Panc1 (cell line): ENCODE data around the gene USP28. TPM values are rescaled to one million over a fixed set of nuclear protein-coding genes. Genes with fewer than 3 reads are reported as not detected.

ENCODE experiments used
- ATAC-seq: fragments of 200-7000 bp; cut with Tn5 transposase; 2 replicates; pipeline ENCODE4 v1.9.1; 2020; ENCODE audit warnings: mild to moderate bottlenecking, moderate library complexity
- BruUV-seq: library from RNA; stranded (reverse); fragments of 400-500 nt; replicated peaks from 2 replicates; lab custom pipeline; 2021; lab: Mats Ljungman, UMichigan
- CTCF ChIA-PET: fragments of 300-600 bp; sonication (Branson Sonifier 250); formaldehyde crosslinking; loops from one replicate; lab custom pipeline; 2022; ENCODE audit warnings: antibody characterized with exemption; lab: Charles Lee
- POLR2A ChIA-PET: fragments of 300-600 bp; sonication (Branson Sonifier 250); formaldehyde crosslinking; loops from one replicate; lab custom pipeline; 2022; ENCODE audit warnings: antibody characterized with exemption; lab: Charles Lee
- DNase-seq: peaks from one replicate; pipeline ENCODE4 v3.0.0-alpha.2; 2010; ENCODE audit warnings: low read depth, low spot score
- H3K27ac ChIP-seq: 2 replicates; pipeline ENCODE4 v1.5.1; 2011; ENCODE audit warnings: mild to moderate bottlenecking, low read length, inconsistent platforms
- H3K27me3 ChIP-seq: fragments of 200-500 bp; sonication (Bioruptor generic); 2 replicates; pipeline ENCODE4 v1.6.0; 2014; ENCODE audit warnings: low read length, inconsistent platforms; ENCODE audit not compliant: control insufficient read depth, insufficient read depth
- H3K36me3 ChIP-seq: fragments of 200-500 bp; sonication (Bioruptor generic); 2 replicates; pipeline ENCODE4 v1.5.1; 2014; ENCODE audit warnings: inconsistent platforms, mild to moderate bottlenecking, low read length, moderate library complexity; ENCODE audit not compliant: control insufficient read depth, insufficient read depth
- H3K4me1 ChIP-seq: 2 replicates; pipeline ENCODE4 v1.5.1; 2011; ENCODE audit warnings: inconsistent platforms, mild to moderate bottlenecking, low read length, moderate library complexity; ENCODE audit not compliant: control insufficient read depth, insufficient read depth
- H3K4me3 ChIP-seq, 2 experiments: 2 replicates each; pipeline ENCODE4 v1.5.1; 2011 to 2012; ENCODE audit warnings: low read depth in 2 of 2, low read length in 2 of 2, mild to moderate bottlenecking in 2 of 2, inconsistent platforms in 1 of 2, moderate library complexity in 1 of 2
- H3K9me3 ChIP-seq: fragments of 200-500 bp; sonication (Bioruptor generic); 2 replicates; pipeline ENCODE4 v1.5.1; 2014; ENCODE audit warnings: low read depth, mild to moderate bottlenecking, inconsistent platforms, low read length, moderate library complexity; ENCODE audit not compliant: control insufficient read depth, insufficient read depth
- POLR2AphosphoS5 ChIP-seq: IDR thresholded peaks from 2 replicates; pipeline ENCODE4 v1.6.1; 2012; ENCODE audit warnings: mild to moderate bottlenecking, low read depth, low read length, moderate library complexity
- SIN3A ChIP-seq: IDR thresholded peaks from 2 replicates; pipeline ENCODE4 v1.6.1; 2012; ENCODE audit warnings: low read depth, mild to moderate bottlenecking, low read length, moderate library complexity, borderline replicate concordance; ENCODE audit not compliant: insufficient read depth
- TCF7L2 ChIP-seq: IDR thresholded peaks from 2 replicates; pipeline ENCODE4 v1.6.1; 2011; ENCODE audit warnings: mild to moderate bottlenecking, low read depth, low read length, inconsistent platforms
- in situ Hi-C: cut with HindIII; loops from 2 replicates; pipeline ENCODE4 v1.10.0; 2016; ENCODE audit warnings: low sequenced_read_pairs, low pct_unique_long_range_greater_than_20kb
- intact Hi-C: fragments of 100-400 bp; cut with micrococcal nuclease; formaldehyde crosslinking; loops from one replicate; pipeline ENCODE4 v1.10.0; 2022; ENCODE audit not compliant: unreplicated experiment
- total RNA-seq: library from RNA; stranded (reverse); gene quantifications from one replicate; pipeline ENCODE4 v1.2.1, GENCODE V29; 2021; ENCODE audit not compliant: unreplicated experiment
- TF ChIP-seq, protein P1 (sequence below): fragments of 450-650 bp; IDR thresholded peaks from 2 replicates; pipeline ENCODE4 v1.5.1; 2017; ENCODE audit warnings: mild to moderate bottlenecking
- TF ChIP-seq, protein P2 (sequence below), 2 experiments: IDR thresholded peaks; 2 replicates each; pipeline ENCODE4 v1.6.1; 2011 to 2012; ENCODE audit warnings: low read depth in 2 of 2, control low read depth in 1 of 2, low read length in 1 of 2, mild to moderate bottlenecking in 1 of 2, moderate library complexity in 1 of 2; ENCODE audit not compliant: insufficient read depth in 1 of 2

USP28 gene
- total RNA-seq, 1 experiment from 2014 or later = 52.3 TPM

DNA sequence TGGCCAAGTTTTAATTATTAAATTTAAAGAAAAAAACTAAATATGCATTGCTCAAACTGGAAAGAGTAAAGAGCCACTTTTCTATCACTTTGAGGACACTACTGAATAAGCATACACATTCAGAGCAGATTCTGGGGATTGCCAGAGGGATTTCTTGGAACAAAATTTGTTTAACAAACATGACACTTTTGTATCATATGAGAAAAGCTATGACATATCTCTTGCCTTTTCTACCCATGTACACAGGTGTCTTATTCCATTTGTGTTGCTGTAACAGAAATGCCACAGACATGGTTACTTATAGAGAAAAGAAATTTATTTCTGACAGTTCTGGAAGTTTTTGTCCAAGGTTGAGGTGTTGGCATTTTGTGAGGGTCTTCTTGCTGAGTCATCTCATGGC is 13.5 kb upstream of the USP28 start:
- CTCF ChIA-PET = no interaction called here

DNA sequence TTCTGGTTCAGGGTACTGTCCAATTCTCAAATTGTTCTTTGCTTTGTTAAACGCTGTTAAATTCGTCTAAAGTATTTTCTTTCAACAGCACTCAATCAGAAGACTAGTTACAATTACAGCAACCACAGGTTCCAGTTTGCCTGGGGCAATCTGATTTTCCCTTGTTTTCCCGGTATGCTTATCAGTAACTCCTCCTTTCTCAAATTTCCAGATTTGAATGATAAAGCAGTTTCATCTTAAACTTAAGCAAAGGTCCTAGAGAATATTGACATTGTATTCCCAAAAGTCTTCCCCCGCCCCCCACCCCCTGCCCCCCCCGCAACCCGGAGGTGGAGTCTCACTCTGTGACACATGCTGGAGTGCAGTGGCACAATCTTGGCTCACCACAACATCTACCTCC is 10.5 kb upstream of the USP28 start:
- in situ Hi-C loops = no loop called here
- no peak for DNase-seq
- ChIA-PET CTCF (interaction anchor here (0.5 kb wide), 1 partner anchor 1553 kb away, joined by 5 read pairs; no protein-coding TSS in a partner anchor), POLR2A (no interaction called here)
- no peaks in the 10 kb centered on the region for H3K4me1 ChIP-seq
- no peaks in the 10 kb centered on the region for H3K27me3 ChIP-seq
- no peak for ATAC-seq
- H3K27ac ChIP-seq = no peak overlapping the region
- H3K4me3 ChIP-seq = no peak overlapping the region
- no peak for TF ChIP-seq SIN3A
- H3K36me3 ChIP-seq = no peaks in the 10 kb centered on the region
- BruUV-seq = no TSS peak
- intact Hi-C loops = no loop called here
- H3K9me3 ChIP-seq = no peaks in the 10 kb centered on the region

More for the DNA sequence above, 13.5 kb upstream of the USP28 start:
- intact Hi-C loops = no loop called here
- H3K27ac ChIP-seq = no peak overlapping the region
- no peaks in the 10 kb centered on the region for H3K4me1 ChIP-seq
- ATAC-seq (no peak), DNase-seq (no peak)
- POLR2A ChIA-PET = no interaction called here
- no peak overlapping the region for H3K4me3 ChIP-seq
- TF ChIP-seq SIN3A (no peak), POLR2AphosphoS5 (no peak), TCF7L2 (no peak)
- TF ChIP-seq, protein P1, sequence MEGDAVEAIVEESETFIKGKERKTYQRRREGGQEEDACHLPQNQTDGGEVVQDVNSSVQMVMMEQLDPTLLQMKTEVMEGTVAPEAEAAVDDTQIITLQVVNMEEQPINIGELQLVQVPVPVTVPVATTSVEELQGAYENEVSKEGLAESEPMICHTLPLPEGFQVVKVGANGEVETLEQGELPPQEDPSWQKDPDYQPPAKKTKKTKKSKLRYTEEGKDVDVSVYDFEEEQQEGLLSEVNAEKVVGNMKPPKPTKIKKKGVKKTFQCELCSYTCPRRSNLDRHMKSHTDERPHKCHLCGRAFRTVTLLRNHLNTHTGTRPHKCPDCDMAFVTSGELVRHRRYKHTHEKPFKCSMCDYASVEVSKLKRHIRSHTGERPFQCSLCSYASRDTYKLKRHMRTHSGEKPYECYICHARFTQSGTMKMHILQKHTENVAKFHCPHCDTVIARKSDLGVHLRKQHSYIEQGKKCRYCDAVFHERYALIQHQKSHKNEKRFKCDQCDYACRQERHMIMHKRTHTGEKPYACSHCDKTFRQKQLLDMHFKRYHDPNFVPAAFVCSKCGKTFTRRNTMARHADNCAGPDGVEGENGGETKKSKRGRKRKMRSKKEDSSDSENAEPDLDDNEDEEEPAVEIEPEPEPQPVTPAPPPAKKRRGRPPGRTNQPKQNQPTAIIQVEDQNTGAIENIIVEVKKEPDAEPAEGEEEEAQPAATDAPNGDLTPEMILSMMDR = no peak
- TF ChIP-seq, protein P2, sequence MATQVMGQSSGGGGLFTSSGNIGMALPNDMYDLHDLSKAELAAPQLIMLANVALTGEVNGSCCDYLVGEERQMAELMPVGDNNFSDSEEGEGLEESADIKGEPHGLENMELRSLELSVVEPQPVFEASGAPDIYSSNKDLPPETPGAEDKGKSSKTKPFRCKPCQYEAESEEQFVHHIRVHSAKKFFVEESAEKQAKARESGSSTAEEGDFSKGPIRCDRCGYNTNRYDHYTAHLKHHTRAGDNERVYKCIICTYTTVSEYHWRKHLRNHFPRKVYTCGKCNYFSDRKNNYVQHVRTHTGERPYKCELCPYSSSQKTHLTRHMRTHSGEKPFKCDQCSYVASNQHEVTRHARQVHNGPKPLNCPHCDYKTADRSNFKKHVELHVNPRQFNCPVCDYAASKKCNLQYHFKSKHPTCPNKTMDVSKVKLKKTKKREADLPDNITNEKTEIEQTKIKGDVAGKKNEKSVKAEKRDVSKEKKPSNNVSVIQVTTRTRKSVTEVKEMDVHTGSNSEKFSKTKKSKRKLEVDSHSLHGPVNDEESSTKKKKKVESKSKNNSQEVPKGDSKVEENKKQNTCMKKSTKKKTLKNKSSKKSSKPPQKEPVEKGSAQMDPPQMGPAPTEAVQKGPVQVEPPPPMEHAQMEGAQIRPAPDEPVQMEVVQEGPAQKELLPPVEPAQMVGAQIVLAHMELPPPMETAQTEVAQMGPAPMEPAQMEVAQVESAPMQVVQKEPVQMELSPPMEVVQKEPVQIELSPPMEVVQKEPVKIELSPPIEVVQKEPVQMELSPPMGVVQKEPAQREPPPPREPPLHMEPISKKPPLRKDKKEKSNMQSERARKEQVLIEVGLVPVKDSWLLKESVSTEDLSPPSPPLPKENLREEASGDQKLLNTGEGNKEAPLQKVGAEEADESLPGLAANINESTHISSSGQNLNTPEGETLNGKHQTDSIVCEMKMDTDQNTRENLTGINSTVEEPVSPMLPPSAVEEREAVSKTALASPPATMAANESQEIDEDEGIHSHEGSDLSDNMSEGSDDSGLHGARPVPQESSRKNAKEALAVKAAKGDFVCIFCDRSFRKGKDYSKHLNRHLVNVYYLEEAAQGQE (IDR thresholded peaks at IDR 0.05; ENCODE audit: insufficient read depth in 1 of 2, low read depth in 2 of 2, low read length in 1 of 2) = no peak
- H3K27me3 ChIP-seq = no peaks in the 10 kb centered on the region
- no peaks in the 10 kb centered on the region for H3K9me3 ChIP-seq
- BruUV-seq = no TSS peak
- in situ Hi-C loops = no loop called here
- no peaks in the 10 kb centered on the region for H3K36me3 ChIP-seq

DNA sequence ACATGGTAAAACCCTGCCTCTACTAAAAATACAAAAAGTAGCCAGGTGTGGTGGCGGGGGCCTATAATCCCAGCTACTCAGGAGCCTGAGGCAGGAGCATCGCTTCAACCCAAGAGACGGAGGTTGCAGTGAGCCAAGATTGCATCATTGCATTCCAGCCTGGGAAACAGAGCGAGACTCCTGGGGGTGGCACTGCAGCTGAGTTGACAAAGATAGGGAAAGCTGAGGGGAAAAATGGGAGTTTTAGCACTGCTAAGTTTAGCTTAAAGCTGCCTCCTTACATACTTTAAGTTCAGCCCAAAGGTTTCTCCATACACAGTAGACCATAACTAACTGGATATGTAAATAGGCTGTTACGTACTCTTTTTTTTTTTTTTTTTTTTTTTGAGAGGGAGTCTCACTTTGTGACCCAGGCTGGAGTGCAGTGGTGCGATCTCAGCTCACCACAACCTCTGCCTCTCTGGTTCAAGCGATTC is 9.0 kb upstream of the USP28 start:
- ATAC-seq = no peak
- TF ChIP-seq, protein P1 = no peak
- TF ChIP-seq SIN3A (no peak), TCF7L2 (no peak), POLR2AphosphoS5 (no peak)
- TF ChIP-seq, protein P2 (IDR thresholded peaks at IDR 0.05; ENCODE audit: insufficient read depth in 1 of 2, low read depth in 2 of 2, low read length in 1 of 2) = no peak
- no peaks in the 10 kb centered on the region for H3K36me3 ChIP-seq
- intact Hi-C loops = no loop called here
- H3K27ac ChIP-seq = no peak overlapping the region
- no TSS peak for BruUV-seq
- POLR2A ChIA-PET = interaction anchor here (0.6 kb wide), 1 partner anchor 290 kb away, joined by 4 read pairs; no protein-coding TSS in a partner anchor
- H3K4me3 ChIP-seq = no peak overlapping the region
- CTCF ChIA-PET = no interaction called here
- H3K9me3 ChIP-seq = no peaks in the 10 kb centered on the region
- in situ Hi-C loops = no loop called here
- H3K4me1 ChIP-seq = no peaks in the 10 kb centered on the region
- H3K27me3 ChIP-seq = no peaks in the 10 kb centered on the region
- no peak for DNase-seq
